ENCODE data around the gene B4GAT1. TPM values are rescaled to one million over a fixed set of nuclear protein-coding genes. Genes with fewer than 3 reads are reported as not detected.

Gene B4GAT1
- total RNA-seq, 1 donor = 12.7 TPM

- DNase-seq (ENCODE audit: low read depth in 2 of 3, low spot score in 2 of 3) = no peak
Measured at GRCh38 chr11:66338276-66339161, 8.9 kb downstream of the B4GAT1 start.

GRCh38 chr11:66337103-66337899 lies 10.1 kb downstream of the B4GAT1 start:
- no peak for DNase-seq (ENCODE audit: low read depth in 2 of 3, low spot score in 2 of 3)

GRCh38 chr11:66336234-66337102 lies 11.0 kb downstream of the B4GAT1 start, which contains the start of gene RIN1:
Gene RIN1, minus strand, starts transcription at chr11:66336434. Its CDS starts 32 bp downstream, at chr11:66336402.
- peak in 2 of 3 donors; percentile 63 to 73 for DNase-seq (ENCODE audit: low read depth in 2 of 3, low spot score in 2 of 3)

GRCh38 chr11:66335531-66336233 lies 11.7 kb downstream of the B4GAT1 start:
- no peak for DNase-seq (ENCODE audit: low read depth in 2 of 3, low spot score in 2 of 3)

DNA sequence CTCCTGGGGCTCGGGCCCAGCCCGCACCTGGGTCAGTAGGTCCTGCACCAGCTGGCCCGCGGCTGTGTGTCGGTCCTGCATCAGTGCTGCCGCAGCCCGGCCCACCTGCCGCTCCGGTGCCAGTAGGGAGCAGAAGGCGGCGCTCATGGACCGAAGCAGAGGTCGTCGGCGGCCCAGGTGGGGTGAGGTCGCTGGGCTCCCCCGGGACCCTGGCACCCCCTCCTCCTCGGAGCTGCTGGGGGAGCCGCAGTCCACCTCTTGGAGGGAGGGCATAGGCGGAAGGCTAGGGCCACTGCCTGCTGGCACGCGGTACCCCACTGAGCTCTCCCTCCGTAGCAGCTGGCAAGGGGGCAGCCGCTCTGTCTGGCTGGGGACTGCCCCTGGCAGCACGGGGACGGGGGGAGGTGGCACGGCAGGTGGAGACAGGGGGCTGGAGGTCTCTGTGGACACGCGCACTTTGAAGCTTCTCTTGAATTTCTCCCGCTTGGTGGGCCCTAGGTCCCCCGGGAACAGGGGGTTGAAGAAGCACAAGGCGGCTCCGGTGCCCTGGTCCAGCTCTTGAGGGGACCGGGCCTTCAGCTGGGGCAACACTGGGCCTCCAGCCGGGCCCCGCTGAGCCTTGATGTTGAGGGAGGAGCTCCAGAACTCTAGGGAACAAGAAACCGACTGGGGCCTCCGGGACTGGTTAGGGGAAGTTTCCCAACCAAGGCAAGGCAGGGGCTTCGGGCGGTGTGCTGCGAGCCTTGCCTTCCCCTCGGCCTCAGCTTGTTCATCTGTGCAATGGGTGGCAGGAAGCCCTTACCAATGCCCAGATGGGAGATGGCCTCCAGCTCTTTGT lies 12.6 kb downstream of the B4GAT1 start:
- no peak for DNase-seq (ENCODE audit: low read depth in 2 of 3, low spot score in 2 of 3)

DNA sequence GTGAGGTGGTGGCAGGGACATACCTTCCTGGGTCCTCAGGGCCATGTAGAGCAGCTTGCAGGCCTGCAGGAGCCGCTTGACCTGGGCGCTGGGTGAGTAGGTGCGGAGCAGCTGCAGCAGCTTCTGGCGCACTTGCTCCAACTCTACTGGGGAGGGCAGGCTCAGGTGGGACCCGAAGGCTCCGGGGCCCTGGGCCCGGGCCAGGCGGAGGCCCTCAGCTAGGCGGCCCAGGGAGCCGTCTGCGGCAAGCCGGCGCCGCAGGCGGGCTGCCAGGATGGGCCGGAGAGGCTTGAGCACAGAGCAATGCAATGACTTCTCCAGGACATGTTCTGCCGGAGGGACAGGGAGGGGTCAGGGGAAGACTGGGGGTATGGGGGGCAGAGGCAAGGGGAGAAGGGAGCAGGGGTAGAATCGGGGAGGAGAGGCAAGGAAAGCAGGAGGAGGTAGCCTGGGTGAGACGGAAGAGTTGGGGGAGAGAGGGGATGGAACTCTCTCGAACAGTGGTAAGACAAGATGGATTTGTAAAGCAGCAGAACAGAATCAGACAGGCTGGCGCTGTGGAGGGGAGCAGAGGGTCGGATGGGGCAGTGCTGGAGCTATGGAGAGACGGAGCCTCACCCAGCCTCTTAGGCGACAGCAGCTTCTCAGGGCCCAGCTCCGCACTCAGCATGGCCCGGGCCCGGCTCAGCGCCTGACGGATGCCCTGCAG lies 13.4 kb downstream of the B4GAT1 start:
- no peak for DNase-seq (ENCODE audit: low read depth in 2 of 3, low spot score in 2 of 3)

GRCh38 chr11:66333220-66333877 lies 14.1 kb downstream of the B4GAT1 start:
- no peak for DNase-seq (ENCODE audit: low read depth in 2 of 3, low spot score in 2 of 3)

DNA sequence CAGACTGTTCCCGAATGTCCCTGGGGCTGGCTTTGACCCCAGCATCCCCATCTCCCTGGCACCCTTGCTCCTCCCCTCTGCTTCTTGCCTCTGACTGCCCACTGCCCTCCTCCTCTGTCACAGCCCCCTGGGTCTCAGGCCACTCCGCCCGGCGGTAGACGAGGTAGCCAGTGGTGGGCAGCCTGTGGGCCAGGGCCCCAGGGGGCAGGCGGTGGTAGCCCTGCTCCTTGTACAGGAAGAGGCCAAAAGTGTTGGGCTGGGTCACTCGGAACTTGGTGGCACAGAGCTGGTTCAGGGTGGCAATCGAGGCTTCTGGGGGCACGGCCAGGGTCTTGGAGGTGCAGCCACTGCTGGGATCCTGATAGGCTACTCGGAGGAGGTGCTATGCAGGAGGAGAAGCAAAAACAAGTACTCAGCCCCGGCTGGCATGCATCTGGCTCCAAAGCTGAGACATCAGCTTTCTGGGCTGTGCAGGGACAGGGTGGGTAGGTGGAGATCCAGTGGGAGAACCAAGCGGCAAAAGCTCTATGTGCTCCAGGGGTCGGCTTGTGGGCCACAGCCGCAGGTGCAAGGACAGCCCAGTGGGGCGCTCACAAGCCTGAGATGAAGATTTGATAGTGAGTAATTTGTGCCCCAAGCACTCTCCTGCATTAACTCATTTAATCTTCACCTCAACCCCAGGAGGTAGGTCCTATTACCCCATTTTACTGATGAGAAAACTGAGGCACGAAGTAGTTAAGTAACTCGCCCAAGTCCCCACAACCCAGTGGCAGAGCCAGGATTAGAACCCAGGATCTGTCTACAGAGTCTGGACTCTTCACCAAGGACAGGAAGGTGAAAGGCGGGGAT lies 14.8 kb downstream of the B4GAT1 start:
- no peak for DNase-seq (ENCODE audit: low read depth in 2 of 3, low spot score in 2 of 3)

DNA sequence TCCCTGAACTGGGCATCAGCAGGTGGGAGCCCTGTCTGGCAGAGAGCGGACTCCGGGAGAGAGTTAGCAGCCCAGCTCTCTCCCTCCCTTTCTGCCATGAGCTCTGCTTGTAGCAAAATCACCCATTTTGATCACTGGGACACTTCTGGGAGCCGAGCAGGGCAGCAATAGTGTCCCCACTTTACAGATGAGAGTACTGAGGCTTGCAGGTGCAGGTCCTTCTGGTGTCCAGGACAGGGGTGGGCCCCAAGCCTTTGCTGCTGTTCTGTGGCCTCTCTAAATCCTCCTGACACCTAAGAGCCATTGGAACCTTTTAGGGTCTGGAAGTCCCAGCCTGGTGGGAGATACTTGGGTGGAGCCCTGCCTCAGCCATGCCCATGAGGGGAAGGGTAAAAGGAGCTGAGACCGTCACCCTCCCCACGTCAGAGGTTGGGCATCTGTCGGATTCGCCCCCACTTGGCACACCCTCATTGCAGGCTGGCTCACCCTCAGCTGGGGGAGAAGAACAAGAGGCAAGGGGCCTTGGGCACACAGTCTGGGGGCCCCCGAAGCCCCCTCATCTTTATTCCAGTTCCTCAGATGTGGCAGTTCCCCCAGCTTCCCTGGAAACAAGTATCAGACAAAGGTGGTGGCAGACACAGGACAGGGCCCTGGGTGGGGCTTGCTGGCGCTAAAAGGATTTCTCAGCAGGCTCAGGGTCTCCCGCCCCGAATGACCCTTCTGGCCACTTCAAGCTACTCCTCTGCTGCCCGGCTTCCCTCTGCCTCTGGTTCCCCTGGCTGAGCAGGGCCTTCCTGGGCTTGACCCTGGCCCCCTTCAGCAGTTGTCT lies 15.7 kb downstream of the B4GAT1 start:
- DNase-seq (ENCODE audit: low read depth in 2 of 3, low spot score in 2 of 3) = no peak

GRCh38 chr11:66330931-66331330 lies 16.5 kb downstream of the B4GAT1 start:
- no peak for DNase-seq (ENCODE audit: low read depth in 2 of 3, low spot score in 2 of 3)

- no peak for DNase-seq (ENCODE audit: low read depth in 2 of 3, low spot score in 2 of 3)
Measured at GRCh38 chr11:66329165-66329673, 18.2 kb downstream of the B4GAT1 start.

DNA sequence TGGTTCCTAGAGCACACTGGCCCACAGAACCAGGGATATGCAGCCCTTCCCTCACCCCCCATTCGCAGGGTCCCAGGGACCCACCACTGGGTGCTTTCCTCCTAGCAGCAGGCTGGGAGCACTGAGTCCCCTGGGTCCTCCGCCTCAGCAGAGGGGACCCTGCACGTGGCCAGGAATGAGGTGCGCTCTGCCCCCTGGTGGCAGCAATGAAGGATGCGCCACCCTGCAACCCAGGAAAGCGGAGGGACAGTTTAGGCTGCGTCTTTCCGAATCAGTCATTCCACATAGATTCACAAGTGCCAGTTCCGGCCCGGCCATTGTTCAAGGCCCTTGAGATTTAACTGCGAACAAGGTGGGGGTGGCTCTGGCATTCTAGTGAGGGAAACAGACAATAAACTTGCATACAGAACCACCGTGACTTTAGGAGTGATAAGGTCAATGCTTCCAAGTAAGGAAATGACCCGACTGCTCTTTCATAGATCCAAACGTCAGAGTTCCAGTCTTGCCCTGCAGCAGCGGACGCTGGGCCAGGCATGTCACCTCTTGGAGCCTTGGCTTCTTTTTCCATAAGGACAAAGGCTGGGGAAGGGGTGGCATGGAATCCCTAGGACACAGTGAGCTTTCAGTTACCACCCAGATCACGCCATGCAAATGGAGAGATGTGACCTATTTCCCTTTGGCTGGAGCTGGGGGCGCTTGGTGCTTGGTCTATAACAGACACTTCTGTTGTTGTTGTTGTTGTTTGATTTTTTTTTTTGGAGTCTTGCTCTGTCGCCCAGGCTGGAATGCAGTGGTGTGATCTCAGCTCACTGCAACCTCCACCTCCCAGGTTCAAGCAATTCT lies 18.9 kb downstream of the B4GAT1 start:
- peak; percentile 74 to 82 (median 76) for DNase-seq (ENCODE audit: low read depth in 2 of 3, low spot score in 2 of 3)

- DNase-seq (ENCODE audit: low read depth in 2 of 3, low spot score in 2 of 3) = no peak
Measured at GRCh38 chr11:66328031-66328301, 19.5 kb downstream of the B4GAT1 start.

GRCh38 chr11:66327171-66328030 lies 20.0 kb downstream of the B4GAT1 start:
- no peak for DNase-seq (ENCODE audit: low read depth in 2 of 3, low spot score in 2 of 3)
